HepG2 (cell line): ENCODE data around the gene CASTOR1. TPM values are rescaled to one million over a fixed set of nuclear protein-coding genes. Genes with fewer than 3 reads are reported as not detected.

Experiments
- BATF2 ChIP-seq: sonication (generic); formaldehyde crosslinking; IDR thresholded peaks from 2 replicates; pipeline ENCODE4 v1.8.0; 2022; ENCODE audit warnings: mild to moderate bottlenecking, missing genetic modification reagents, moderate library complexity
- ETV6 ChIP-seq: sonication (generic); formaldehyde crosslinking; conservative IDR thresholded peaks from 2 replicates; pipeline ENCODE4 v1.4.0; 2020; ENCODE audit warnings: missing genetic modification reagents
- GTF2F1 ChIP-seq: fragments of 150-350 bp; IDR thresholded peaks from 2 replicates; pipeline ENCODE4 v1.6.1; 2014; ENCODE audit warnings: low read length
- KLF15 ChIP-seq: sonication (generic); formaldehyde crosslinking; IDR thresholded peaks from 2 replicates; pipeline ENCODE4 v1.8.1; 2023; ENCODE audit warnings: borderline replicate concordance, mild to moderate bottlenecking, inconsistent platforms, missing genetic modification reagents, mixed read lengths
- POGK ChIP-seq: sonication (generic); formaldehyde crosslinking; conservative IDR thresholded peaks from 2 replicates; pipeline ENCODE4 v1.8.0; 2022; ENCODE audit warnings: mild to moderate bottlenecking, moderate library complexity, missing genetic modification reagents
- POGZ ChIP-seq: sonication (generic); formaldehyde crosslinking; IDR thresholded peaks from 2 replicates; pipeline ENCODE4 v1.4.0; 2020; ENCODE audit warnings: mild to moderate bottlenecking, missing genetic modification reagents
- SMAD9 ChIP-seq: sonication (generic); formaldehyde crosslinking; IDR thresholded peaks from 2 replicates; pipeline ENCODE4 v1.5.1; 2020; ENCODE audit warnings: mild to moderate bottlenecking, missing genetic modification reagents
- SMC3 ChIP-seq: IDR thresholded peaks from 2 replicates; pipeline ENCODE4 v1.6.1; 2011; ENCODE audit warnings: low read length, improper control_type of control experiment
- SPEN ChIP-seq: sonication (generic); formaldehyde crosslinking; IDR thresholded peaks from 2 replicates; pipeline ENCODE4 v1.5.1; 2020; ENCODE audit warnings: low read depth, mild to moderate bottlenecking, missing genetic modification reagents
- THAP7 ChIP-seq: sonication (generic); formaldehyde crosslinking; IDR thresholded peaks from 2 replicates; pipeline ENCODE4 v1.8.1; 2023; ENCODE audit warnings: mild to moderate bottlenecking, missing genetic modification reagents
- YEATS2 ChIP-seq: sonication (generic); formaldehyde crosslinking; IDR thresholded peaks from 2 replicates; pipeline ENCODE4 v1.4.0; 2020; ENCODE audit warnings: missing genetic modification reagents, borderline replicate concordance
- ZBTB14 ChIP-seq: sonication (generic); formaldehyde crosslinking; IDR thresholded peaks from 2 replicates; pipeline ENCODE4 v1.4.0; 2020; ENCODE audit warnings: missing genetic modification reagents
- ZFP91 ChIP-seq: sonication (generic); formaldehyde crosslinking; IDR thresholded peaks from 2 replicates; pipeline ENCODE4 v1.9.0; 2022; ENCODE audit warnings: missing genetic modification reagents, mild to moderate bottlenecking, borderline replicate concordance
- ZMYM2 ChIP-seq: sonication (generic); formaldehyde crosslinking; IDR thresholded peaks from 2 replicates; pipeline ENCODE4 v1.8.0; 2022; ENCODE audit warnings: mild to moderate bottlenecking, missing genetic modification reagents
- ZNF180 ChIP-seq: sonication (generic); formaldehyde crosslinking; IDR thresholded peaks from 2 replicates; pipeline ENCODE4 v1.4.0; 2020; ENCODE audit warnings: low read depth, missing genetic modification reagents, borderline replicate concordance
- ZNF224 ChIP-seq: sonication (generic); formaldehyde crosslinking; IDR thresholded peaks from 2 replicates; pipeline ENCODE4 v1.5.0; 2020; ENCODE audit warnings: mild to moderate bottlenecking, missing genetic modification reagents
- ZNF34 ChIP-seq: sonication (generic); formaldehyde crosslinking; IDR thresholded peaks from 2 replicates; pipeline ENCODE4 v1.4.0; 2020; ENCODE audit warnings: mild to moderate bottlenecking, missing genetic modification reagents, borderline replicate concordance
- ZSCAN5A ChIP-seq: sonication (generic); formaldehyde crosslinking; IDR thresholded peaks from 2 replicates; pipeline ENCODE4 v1.8.0; 2022; ENCODE audit warnings: mild to moderate bottlenecking, missing genetic modification reagents, borderline replicate concordance
- polyA plus RNA-seq, 8 experiments: library from polyadenylated mRNA; depleted of rRNA in 3 of 8; stranded (reverse) in 7 of 8; unstranded in 1 of 8; fragments of >200 nt; fragmentation: Illumina TruSeq in 4 of 8; extraction: Trizol in 4 of 8; gene quantifications; 2 replicates each; pipeline versions ENCODE4 v1.2.1 to v1.2.3, GENCODE V29; 2011 to 2016; ENCODE audit warnings: low read depth in 4 of 8, missing spikeins in 1 of 8, mixed read lengths in 1 of 8; ENCODE audit not compliant: insufficient read depth in 1 of 8
- total RNA-seq, 5 experiments: library from RNA; depleted of rRNA; stranded (reverse); fragments of >200 nt; fragmentation: Illumina TruSeq; extraction: Trizol; gene quantifications; 2 replicates each; pipeline ENCODE4 v1.2.3, GENCODE V29; 2016; ENCODE audit warnings: low read depth in 1 of 5

CASTOR1 gene
- total and polyA plus RNA-seq, 2 of the 13 experiments (the other 11 are each of a cell fraction or from before 2014, with no cell fraction given) = 2.6 to 4.4 TPM

GRCh38 chr22:30287648-30288418 is 1.5 kb downstream of the CASTOR1 start (continued):
- TF ChIP-seq ZFP91 (CRISPR knock-in tag) (peak; percentile 12; the same call in 1 of the 2 replicates), SPEN (CRISPR knock-in tag) (peak; percentile 56; the same call in 1 of the 2 replicates), POGK (CRISPR knock-in tag) (no peak), ZBTB14 (CRISPR knock-in tag) (no peak), KLF15 (no peak), ZNF180 (CRISPR knock-in tag) (no peak), ZNF224 (CRISPR knock-in tag) (no peak), BATF2 (CRISPR knock-in tag) (no peak), SMC3 (peak; percentile 66; the same call in 1 of the 2 replicates), SMAD9 (no peak), POGZ (CRISPR knock-in tag) (0 out of 2 replicates have a peak, but pooled peaks have one; percentile 25), ZSCAN5A (CRISPR knock-in tag) (no peak), ZNF34 (CRISPR knock-in tag) (no peak), ETV6 (CRISPR knock-in tag) (no peak), YEATS2 (CRISPR knock-in tag) (peak; percentile 21; the same call in 1 of the 2 replicates), THAP7 (CRISPR knock-in tag) (no peak), GTF2F1 (no peak), ZMYM2 (CRISPR knock-in tag) (peak; percentile 58)
